Measurements from ENCODE around the gene KIAA1671. TPM values are rescaled to one million over a fixed set of nuclear protein-coding genes. Genes with fewer than 3 reads are reported as not detected.

Gene KIAA1671
- total RNA-seq, 4 donors from 2014 or later, result 7.5 to 26.5 (median 9.1) TPM

GRCh38 chr22:25146307-25146706 lies 193.8 kb downstream of the KIAA1671 start:
- no peak for ATAC-seq (ENCODE audit: low FRiP score)
- TF ChIP-seq, protein P1, sequence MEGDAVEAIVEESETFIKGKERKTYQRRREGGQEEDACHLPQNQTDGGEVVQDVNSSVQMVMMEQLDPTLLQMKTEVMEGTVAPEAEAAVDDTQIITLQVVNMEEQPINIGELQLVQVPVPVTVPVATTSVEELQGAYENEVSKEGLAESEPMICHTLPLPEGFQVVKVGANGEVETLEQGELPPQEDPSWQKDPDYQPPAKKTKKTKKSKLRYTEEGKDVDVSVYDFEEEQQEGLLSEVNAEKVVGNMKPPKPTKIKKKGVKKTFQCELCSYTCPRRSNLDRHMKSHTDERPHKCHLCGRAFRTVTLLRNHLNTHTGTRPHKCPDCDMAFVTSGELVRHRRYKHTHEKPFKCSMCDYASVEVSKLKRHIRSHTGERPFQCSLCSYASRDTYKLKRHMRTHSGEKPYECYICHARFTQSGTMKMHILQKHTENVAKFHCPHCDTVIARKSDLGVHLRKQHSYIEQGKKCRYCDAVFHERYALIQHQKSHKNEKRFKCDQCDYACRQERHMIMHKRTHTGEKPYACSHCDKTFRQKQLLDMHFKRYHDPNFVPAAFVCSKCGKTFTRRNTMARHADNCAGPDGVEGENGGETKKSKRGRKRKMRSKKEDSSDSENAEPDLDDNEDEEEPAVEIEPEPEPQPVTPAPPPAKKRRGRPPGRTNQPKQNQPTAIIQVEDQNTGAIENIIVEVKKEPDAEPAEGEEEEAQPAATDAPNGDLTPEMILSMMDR (IDR thresholded peaks at IDR 0.05), result no peak
- no peak for DNase-seq (ENCODE audit: low spot score)

- no peak for ATAC-seq (ENCODE audit: low FRiP score)
- TF ChIP-seq, protein P1 (IDR thresholded peaks at IDR 0.05), result no peak
- DNase-seq (ENCODE audit: low spot score), result no peak
Measured at GRCh38 chr22:25146906-25147641, 194.6 kb downstream of the KIAA1671 start.

DNA sequence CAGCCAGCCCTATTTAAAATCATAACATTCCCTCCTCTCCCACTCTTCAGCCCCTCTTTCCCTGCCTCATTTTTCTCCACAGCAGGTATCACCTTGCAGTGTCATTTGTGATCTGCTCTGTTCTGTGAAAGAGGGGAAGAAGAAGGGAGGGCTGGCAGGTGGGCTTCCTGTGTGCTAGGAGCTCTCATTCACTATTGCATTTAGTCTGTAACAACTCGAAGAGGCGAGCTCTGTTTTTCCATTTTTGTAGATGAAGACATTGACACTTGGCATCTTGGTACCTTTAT lies 195.1 kb downstream of the KIAA1671 start:
- DNase-seq (ENCODE audit: low spot score) (no peak), ATAC-seq (ENCODE audit: low FRiP score) (no peak)
- TF ChIP-seq, protein P1 (IDR thresholded peaks at IDR 0.05), result no peak

DNA sequence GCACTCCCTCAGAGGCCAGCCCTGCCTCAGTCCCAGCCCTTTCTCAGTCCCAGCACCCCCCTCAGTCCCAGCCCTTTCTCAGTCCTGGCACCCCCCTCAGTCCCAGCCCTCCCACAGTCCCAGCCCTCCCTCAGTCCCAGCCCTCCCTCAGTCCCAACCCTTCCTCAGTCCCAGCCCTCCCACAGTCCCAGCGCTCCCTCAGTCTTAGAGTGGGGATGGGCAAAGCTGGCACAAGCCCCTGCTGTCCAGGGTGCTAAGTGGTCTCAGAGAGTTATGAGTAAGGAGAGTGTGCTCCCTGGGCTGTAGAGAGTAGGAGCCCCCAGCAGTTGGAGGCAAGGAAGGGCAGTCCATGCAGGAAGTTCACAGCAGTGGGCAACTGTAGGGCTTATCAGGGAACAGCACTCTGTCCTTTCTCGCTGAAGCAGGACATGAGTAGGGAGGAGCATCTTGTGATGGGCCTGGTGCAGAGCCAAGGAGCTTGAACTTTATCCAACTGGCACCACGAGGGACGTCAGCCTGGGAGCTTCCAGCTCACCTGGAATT lies 195.7 kb downstream of the KIAA1671 start:
- peak; percentile 50 for ATAC-seq (ENCODE audit: low FRiP score)
- TF ChIP-seq, protein P1 (IDR thresholded peaks at IDR 0.05), result no peak
- no peak for DNase-seq (ENCODE audit: low spot score)

- TF ChIP-seq, protein P1 (IDR thresholded peaks at IDR 0.05), result no peak
- ATAC-seq (ENCODE audit: low FRiP score) (no peak), DNase-seq (ENCODE audit: low spot score) (no peak)
Measured at GRCh38 chr22:25149014-25149413, 196.5 kb downstream of the KIAA1671 start.

DNA sequence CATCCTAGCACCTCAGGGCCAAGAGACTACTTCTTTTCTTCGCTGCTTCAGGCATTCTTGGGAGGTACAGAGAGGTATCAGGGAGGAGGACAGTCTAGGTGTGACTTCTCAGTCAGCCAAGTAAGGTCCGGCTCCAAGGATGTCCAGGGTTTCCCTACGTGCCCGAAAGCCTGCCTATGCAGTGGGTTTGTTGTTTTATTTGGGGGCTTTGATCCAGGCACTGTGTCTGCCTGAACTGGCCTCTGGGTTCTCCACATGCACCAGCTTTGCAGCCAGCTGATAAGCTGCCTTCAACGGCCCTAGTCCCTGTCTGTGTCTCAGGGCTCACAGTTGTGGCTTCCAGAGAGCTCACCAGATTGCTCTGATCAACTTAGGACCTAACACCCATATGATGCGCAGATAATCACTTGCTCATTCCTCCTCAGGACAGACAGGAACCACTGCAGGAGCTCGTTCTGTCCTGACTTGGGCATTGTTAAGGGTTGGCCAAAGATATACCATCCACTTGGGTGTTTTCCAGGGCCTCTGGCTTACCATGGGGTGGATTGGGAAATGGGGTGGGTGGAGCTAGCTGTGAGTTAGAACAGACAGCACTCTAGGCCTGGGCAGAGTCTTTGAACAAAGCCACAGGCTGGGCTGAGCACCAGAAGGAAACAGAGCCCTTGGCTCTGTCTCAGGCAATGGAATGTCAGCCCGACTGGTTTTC lies 201.6 kb downstream of the KIAA1671 start:
- ATAC-seq (ENCODE audit: low FRiP score), result peak; percentile 87
- TF ChIP-seq, protein P1 (IDR thresholded peaks at IDR 0.05), result no peak
- no peak for DNase-seq (ENCODE audit: low spot score)

- ATAC-seq (ENCODE audit: low FRiP score), result no peak
- DNase-seq (ENCODE audit: low spot score), result no peak
- TF ChIP-seq, protein P1 (IDR thresholded peaks at IDR 0.05), result no peak
Measured at GRCh38 chr22:25154667-25154999, 202.1 kb downstream of the KIAA1671 start.
